ENCODE data around the gene PROC. TPM values are rescaled to one million over a fixed set of nuclear protein-coding genes. Genes with fewer than 3 reads are reported as not detected.
A peak's percentile ranks its signal among the peaks of the same experiment; 100 is the strongest.

Gene PROC
- total and polyA plus RNA-seq, 9 of the 15 experiments (the other 6 are each of a cell fraction or from before 2014, with no cell fraction given), result not detected

- Histone ChIP-seq H3K27ac (ENCODE audit: extremely low read depth, low read depth, low read length) (no peak overlapping the region), H3K79me2 (ENCODE audit: control insufficient read depth, insufficient read depth, low read length) (no peaks in the 10 kb centered on the region), H3K9me3 (replicated peaks; ENCODE audit: control insufficient read depth, insufficient read depth, low read depth, low read length) (no peaks in the 10 kb centered on the region), H2AFZ (ENCODE audit: low read depth, low read length) (no peak overlapping the region), H3K9ac (ENCODE audit: insufficient read depth in 1 of 2, low read depth in 2 of 2, low read length in 2 of 2) (no peak overlapping the region), H3K9me1 (ENCODE audit: control insufficient read depth, insufficient read depth, low read length) (peaks cover 3% of the 10 kb centered on the region), H3K4me2 (ENCODE audit: insufficient read depth, low read length) (no peak overlapping the region; the same call in 1 of the 2 replicates), H3K4me3 (no peak overlapping the region), H4K20me1 (replicated peaks; ENCODE audit: control insufficient read depth, insufficient read depth, low read length) (no peaks in the 10 kb centered on the region; the same call in 1 of the 2 replicates), H3K36me3 (ENCODE audit: control insufficient read depth, insufficient read depth, low read length) (0 out of 3 replicates have a peak, but pooled peaks cover 5% of the 10 kb centered on the region), H3K27me3 (ENCODE audit: control insufficient read depth in 2 of 2, insufficient read depth in 2 of 2, low read length in 2 of 2) (no peaks in the 10 kb centered on the region), H3K4me1 (replicated peaks in 1 of 2; ENCODE audit: control insufficient read depth in 2 of 2, insufficient read depth in 2 of 2, low read length in 2 of 2) (peaks cover 5% of the 10 kb centered on the region in 2 experiments; a peak in 3 of 5 replicates)
- intact Hi-C loops (cut with micrococcal nuclease) (no loop called here), in situ Hi-C loops (cut with MboI) (no loop called here)
- DNase-seq (ENCODE audit: extremely low read depth in 1 of 4, low spot score in 3 of 4) (peak in 1 of 4 experiments; percentile 16), FAIRE-seq (peak; percentile 32), ATAC-seq (no peak; the same call in 1 of the 3 replicates)
- WGBS (ENCODE audit: insufficient coverage, low coverage, missing lambda C conversion rate), result 5% methylated on average over 4 of the region's 4 CpGs
- ChIA-PET POLR2A (interaction anchor here (0.6 kb wide), 1 partner anchor 34 kb away, joined by 3 read pairs; no protein-coding TSS in a partner anchor), CTCF (ENCODE audit: low intra/inter-chr PET ratio) (no interaction called here)
- BruUV-seq (replicated peaks), result no TSS peak
- TF ChIP-seq ZNF785 (CRISPR knock-in tag; IDR thresholded peaks at IDR 0.05), result no peak
- TF ChIP-seq NRF1 (conservative IDR thresholded peaks at IDR 0.05 in 1 of 2, IDR thresholded peaks at IDR 0.05 in 1 of 2), result no peak
- no peak for TF ChIP-seq PRMT5 (CRISPR knock-in tag; IDR thresholded peaks at IDR 0.05)
- TF ChIP-seq IRF2 (CRISPR knock-in tag; IDR thresholded peaks at IDR 0.05), result no peak
- TF ChIP-seq CREM (IDR thresholded peaks at IDR 0.05; ENCODE audit: low read depth), result peak; percentile 24; the same call in 1 of the 2 replicates
- no peak for TF ChIP-seq MTA3 (IDR thresholded peaks at IDR 0.05; ENCODE audit: borderline replicate concordance)
- peak; percentile 2 for TF ChIP-seq C11orf30 (IDR thresholded peaks at IDR 0.05; ENCODE audit: low read depth)
- no peak for TF ChIP-seq SREBF1 (IDR thresholded peaks at IDR 0.05; ENCODE audit: borderline replicate concordance, low read depth, low read length)
- TF ChIP-seq ATF2 (CRISPR knock-in tag; IDR thresholded peaks at IDR 0.05), result no peak
- no peak for TF ChIP-seq CHD2 (IDR thresholded peaks at IDR 0.05; ENCODE audit: low read depth, low read length)
- TF ChIP-seq HMBOX1 (IDR thresholded peaks at IDR 0.05), result peak; percentile 74
- 0 out of 2 replicates have a peak, but pooled peaks have one; percentile 45 for TF ChIP-seq FOXJ2 (tag; IDR thresholded peaks at IDR 0.05)
- TF ChIP-seq HMGN3 (IDR thresholded peaks at IDR 0.05; ENCODE audit: borderline replicate concordance, extremely low read depth, insufficient read length, low read depth, low read length), result no peak
- TF ChIP-seq EGR1 (conservative IDR thresholded peaks at IDR 0.05), result peak; percentile 30
- no peak for TF ChIP-seq HDAC8 (tag; IDR thresholded peaks at IDR 0.05)
- no peak for TF ChIP-seq STAG1 (CRISPR knock-in tag; IDR thresholded peaks at IDR 0.05; ENCODE audit: borderline replicate concordance)
- TF ChIP-seq GATA2 (CRISPR knock-in tag; IDR thresholded peaks at IDR 0.05), result 0 out of 2 replicates have a peak, but pooled peaks have one; percentile 17
- TF ChIP-seq CTCF (IDR thresholded peaks at IDR 0.05 in 2 of 3, conservative IDR thresholded peaks at IDR 0.05 in 1 of 3; ENCODE audit: insufficient read depth in 2 of 3, low read depth in 1 of 3, low read length in 3 of 3), result no peak
- peak; percentile 19; the same call in 1 of the 2 replicates for TF ChIP-seq ZNF384 (IDR thresholded peaks at IDR 0.05; ENCODE audit: low read depth, low read length)
- no peak for TF ChIP-seq SMAD3 (CRISPR knock-in tag; conservative IDR thresholded peaks at IDR 0.05)
- TF ChIP-seq CXXC5 (CRISPR knock-in tag; IDR thresholded peaks at IDR 0.05), result no peak
These were observed 47.0 kb downstream of the PROC start for GRCh38 chr2:127465258-127465657.
